Activated naive CD8-positive, alpha-beta T cell treated with anti-CD3 and anti-CD28 coated beads, Interleukin-2, amount 50 U/mL, for 16 hours (primary cell): Measurements from ENCODE around the gene DTX3L.

Experiments
- DNase-seq: peaks from one replicate; pipeline ENCODE4 v3.0.0-alpha.2; 2020; ENCODE audit warnings: low read depth, low spot score

DTX3L gene

DNA sequence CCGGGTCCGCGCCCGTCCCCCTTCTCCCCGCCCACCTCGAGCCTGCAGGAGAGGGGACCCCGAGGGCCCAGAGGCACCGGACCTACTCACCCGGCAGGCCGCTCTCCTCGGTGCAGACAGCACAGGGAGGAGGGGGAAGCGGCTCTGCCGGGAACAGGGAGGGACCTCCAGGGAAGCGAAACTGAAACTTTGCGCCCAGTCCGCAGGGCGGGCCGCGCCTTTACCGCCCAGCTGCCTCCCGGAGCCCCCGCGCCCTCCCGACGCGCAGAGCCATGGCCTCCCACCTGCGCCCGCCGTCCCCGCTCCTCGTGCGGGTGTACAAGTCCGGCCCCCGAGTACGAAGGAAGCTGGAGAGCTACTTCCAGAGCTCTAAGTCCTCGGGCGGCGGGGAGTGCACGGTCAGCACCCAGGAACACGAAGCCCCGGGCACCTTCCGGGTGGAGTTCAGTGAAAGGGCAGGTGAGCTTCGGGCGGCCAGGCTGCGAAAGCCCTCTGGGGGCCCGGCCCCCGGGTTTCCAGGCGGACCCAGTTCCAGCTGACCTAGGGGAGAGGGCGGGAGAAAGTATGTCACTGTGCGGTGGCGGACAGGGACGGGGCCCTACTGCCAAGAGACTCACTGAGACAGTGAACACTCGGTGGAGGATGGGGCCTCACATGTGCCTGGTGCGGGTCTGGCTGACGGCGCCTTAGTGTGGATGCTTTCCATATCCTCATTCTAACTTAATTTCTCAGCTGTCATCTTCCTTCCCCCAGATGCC is at the start of gene DTX3L, which contains the start of gene PARP9:
Gene DTX3L, plus strand, starts transcription at position 184 of the 758 bp plus-strand sequence. Its CDS starts 89 bp downstream, at position 273.
Gene PARP9, minus strand, starts transcription at position 146 of the 758 bp plus-strand sequence. CDS start 4,680 bp downstream, outside the sequence.
- peak; percentile 55 for DNase-seq

DNA sequence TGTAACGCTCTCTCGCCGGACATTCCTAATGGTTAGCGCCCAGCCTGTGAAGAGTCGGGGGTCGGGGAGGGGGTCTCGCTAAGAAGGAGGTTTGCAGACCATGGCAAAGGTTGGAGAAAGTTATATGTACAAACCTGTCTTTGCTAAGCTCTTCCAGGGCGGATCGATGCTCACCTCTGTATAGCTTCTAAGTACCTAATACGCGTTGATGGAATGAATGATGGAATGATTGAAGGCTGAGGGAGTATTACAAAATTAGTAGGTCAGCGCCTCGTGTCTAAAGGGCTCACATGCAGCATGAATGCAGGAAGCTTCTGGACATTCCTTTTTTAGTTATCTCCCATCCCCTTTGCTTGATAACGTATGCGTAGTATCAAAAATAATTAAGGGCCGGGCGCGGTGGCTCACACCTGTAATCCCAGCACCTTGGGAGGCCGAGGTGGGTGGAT is 49.1 kb upstream of the DTX3L start:
- no peak for DNase-seq

DNA sequence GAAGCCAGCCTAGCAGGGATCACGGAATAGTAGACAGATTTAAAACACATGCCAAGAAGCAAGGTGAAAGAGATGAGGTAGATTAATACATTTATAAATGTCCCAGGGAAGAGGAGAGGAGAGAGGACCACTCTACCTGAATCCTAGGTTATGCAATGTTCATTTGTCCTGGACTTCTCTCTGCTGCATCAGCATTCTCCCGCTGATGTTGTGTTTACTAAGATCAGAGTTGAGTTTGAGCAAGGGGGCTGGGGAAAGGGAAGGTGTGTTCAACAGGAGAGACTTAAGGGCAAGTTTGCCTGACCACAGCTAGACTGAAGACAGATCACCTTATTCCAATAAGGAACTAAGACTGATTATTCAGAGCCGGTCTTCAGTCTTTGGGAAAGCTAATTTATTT is 48.3 kb upstream of the DTX3L start:
- DNase-seq: no peak

DNA sequence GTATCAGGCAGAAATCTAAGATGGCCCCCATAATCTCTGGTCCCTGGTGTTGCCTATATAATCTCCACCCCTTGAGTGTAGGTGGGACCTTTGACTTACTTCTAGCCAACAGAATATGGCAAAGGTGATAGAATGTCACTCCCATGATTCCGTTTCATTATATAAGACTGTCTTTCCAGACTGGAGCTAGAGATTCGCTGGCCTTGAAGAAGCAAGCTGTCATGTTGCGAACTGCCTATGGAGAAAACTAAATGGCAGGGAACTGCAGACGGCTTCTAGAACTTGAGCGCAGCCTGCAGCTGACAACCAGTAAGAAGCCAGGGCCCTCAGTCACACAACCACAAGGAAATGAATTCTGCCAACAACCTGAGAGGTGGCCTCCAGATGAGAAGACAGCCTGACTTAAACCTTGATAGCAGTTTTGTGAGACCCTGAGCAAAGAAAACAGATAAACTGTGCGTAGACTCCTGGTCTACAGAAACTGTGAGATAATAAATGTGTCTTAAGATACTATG is 47.2 kb upstream of the DTX3L start:
- DNase-seq: no peak

DNA sequence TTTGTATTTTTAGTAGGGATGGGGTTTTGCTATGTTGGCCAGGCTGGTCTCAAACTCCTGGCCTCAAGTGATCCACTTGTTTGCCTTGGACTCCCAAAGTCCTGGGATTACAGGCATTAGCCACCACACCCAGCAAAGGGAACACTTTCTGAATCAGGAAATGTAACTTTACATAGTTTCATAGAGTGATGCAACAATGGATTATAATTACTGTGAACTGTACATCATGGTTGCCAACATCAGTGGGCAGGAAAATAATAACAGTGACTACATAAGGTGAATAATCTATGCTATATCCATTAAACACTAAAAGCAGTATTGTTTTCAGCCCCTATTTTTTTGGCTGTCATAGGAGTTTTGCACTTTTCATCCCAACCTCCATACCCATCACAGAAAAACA is 44.4 kb upstream of the DTX3L start:
- DNase-seq: no peak

DNA sequence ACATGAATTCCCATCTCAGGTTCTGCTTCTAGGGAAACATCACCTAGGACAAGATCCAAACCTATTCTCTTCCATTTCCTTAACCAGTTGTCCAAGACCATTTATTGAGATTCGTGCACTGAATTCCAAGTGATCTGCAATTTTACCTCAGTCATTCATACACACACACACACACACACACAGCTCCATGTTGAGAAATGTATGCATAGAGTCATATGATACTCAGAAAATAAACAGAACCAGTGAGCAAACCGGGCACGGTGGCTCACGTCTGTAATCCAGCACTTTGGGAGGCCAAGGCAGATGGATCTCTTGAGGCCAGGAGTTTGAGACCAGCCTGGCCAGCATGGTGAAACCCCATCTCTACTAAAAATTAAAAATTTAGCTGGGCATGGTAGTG is 43.3 kb upstream of the DTX3L start:
- DNase-seq: no peak

DNA sequence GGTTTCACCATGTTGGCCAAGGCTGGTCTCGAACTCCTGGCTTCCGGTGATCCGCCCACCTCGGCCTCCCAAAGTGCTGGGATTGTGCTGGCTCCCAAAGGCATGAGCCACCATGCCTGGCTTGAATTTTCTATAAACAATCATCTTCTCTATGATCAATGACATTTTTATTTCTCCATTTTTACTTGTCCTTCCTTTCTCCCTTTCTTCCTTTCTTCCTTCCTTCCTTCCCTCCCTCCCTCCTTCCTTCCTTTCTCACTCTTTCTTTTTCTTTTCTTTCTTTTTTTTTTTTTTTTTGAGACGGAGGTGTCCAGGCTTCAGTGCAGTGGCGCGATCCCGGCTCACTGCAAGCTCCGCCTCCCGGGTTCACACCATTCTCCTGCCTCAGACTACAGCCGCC is 40.8 kb upstream of the DTX3L start:
- no peak for DNase-seq

DNA sequence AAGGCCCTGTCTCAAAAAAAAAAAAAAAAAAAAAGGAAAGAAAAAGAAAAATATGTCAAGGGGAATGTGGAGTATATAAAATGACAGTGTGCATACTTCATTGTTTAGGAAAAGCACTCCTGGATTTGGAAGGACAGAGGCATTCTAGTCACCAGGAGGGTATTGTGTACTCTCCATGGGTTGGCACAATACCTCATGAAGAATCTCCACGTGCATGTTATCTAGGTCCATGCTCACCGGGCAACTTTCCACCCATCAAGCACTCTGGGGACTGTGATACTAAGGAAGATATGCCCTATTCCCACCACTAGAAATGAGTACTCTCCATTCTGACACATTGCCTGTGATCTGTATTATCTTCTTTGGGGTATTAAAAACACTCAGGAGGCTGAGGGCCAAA is 34.0 kb upstream of the DTX3L start:
- DNase-seq: no peak

DNA sequence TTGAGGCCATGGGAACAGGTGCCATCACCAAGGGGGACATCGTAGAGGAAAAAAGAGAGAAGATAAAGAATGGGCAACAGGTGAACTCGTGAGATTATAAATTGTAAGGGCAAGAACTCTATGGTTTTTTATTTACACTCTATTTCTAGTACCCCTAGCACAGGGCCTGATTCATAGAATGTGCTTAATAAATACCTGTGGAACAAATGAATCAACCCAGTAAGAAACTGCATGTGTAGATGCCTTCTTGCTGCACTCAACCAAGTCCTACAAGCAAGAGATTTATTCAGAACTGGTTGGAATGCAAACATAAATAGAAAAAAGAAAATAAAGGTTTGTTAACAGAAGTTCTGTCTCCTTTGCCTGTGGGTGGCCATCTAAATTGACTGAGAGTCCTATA is 30.7 kb upstream of the DTX3L start:
- no peak for DNase-seq

DNA sequence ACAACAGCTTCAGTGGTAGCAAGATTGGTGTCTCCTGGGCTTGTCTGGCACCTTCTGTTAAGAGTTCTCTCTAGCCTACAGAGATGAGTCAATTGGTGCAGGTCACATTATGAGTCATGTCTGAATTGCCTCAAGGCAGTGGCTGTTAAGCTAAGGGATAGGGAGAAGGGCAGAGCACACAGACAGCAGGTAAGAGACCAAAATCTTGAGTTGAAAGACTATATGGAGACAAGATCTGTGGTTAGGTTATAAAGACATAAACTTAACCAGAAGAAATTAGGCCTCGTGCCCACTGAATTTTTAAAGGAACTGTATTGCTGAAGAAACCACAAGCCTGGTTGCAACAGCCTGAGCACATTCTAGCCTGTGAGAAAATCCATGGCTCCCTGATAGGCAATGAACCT is 30.2 kb upstream of the DTX3L start:
- no peak for DNase-seq

DNA sequence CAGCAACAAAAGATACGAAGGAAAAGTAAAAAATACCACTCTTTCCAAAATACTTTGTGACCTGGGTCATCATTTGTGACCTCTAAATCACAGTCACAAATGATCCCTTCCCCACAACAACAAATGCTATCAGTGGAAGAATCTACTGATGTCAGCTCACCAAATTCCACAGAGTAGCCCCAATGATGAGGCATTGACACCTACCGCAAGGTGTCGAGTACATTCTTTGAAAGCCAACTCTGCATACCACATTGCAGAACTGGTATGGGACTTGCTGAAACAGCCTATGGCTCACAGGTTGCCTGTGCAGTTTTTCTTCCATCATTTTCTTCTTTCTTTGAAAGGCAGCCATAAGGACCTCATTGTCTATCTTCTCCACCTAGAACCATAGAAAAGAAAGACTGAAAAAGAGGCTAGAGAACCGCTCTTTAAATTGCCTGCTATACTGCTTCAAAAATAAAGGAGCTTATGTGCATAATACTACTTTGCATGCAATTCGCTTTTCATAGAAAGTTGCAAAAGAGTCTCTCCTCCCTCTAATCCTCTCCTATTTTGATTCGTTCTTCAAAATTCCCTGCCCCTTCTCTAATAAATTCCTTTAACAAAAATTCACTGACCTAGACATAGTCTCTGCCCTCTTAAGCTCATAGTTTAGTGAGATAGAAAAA is 28.0 kb upstream of the DTX3L start:
- no peak for DNase-seq

DNA sequence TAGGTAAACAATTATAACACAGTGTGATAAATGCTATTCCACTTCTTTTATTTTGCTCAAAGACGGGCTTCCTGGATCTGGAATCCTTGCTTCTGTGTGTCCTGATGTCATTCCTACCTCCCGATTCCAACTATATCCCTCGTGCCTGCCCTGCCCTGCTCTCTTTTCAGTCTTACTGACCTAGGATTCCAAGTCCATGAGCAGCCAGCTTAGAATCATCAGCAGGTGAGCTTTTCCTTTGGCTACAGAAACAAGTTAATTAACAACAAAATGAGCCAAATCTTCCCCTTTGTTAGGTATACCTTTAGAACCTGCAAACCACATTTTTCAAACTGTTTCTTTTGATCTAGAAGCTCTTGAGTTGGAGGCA is 27.5 kb upstream of the DTX3L start:
- DNase-seq: no peak

DNA sequence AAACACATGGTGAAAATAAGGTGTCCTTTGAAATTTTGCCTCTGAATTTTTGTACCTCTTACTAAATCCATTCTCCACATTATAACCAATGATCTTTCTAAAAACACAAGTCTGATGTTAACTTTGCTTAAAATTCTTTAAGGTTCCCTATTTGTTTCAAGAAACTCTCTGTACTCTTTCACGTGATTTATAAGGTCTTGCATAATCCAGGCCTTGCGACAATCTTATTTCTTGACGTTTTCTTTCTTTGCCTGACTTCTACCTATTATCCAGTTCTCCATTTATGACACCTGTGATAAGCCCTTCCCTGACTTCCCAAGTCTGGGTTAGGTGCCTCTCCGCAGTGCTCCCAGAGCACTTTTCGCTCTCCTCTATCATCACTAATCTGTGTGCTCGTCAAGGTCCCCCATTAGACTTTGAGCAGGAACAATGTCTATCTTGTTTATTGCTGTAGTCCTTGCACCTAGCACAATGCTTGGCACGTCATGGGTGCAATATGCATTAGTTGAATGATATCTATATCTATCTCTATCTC is 25.1 kb upstream of the DTX3L start:
- DNase-seq: no peak

DNA sequence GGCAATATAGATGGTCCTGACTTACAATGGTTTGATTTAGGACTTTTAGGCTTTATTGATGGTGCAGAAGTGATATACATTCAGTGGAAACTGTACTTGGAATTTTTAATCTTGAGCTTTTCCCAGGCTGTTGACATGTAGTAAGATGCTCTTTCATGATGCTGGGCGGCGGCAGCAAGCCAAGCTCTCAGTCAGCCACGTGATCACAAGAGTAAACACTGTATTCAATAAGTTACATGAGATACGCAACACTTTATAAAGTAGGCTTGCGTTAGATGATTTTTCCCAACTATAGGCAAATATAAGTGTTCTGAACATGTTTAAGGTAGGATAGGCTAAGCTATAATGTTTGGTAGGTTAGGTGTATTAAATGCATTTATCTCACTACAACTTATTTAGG is 18.0 kb upstream of the DTX3L start:
- no peak for DNase-seq

DNA sequence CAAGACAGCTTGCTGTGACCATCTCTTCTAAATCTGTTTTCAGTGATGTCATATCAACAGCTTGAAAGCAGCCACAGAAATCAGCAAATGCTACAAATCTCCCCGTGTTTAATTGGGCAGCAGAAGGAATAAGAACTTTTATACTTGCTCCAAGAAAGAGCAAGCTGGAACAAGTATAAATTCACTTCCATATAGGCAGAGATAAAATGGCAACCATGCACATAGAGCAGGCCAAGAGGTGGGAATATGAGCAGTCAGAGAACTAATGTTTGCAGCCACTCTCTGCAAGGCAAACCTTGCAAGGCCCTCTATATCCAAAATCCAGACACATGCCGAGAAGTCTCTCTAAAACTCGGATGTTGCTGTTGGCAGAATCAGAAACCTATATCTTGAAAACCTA is 16.1 kb upstream of the DTX3L start:
- no peak for DNase-seq

DNA sequence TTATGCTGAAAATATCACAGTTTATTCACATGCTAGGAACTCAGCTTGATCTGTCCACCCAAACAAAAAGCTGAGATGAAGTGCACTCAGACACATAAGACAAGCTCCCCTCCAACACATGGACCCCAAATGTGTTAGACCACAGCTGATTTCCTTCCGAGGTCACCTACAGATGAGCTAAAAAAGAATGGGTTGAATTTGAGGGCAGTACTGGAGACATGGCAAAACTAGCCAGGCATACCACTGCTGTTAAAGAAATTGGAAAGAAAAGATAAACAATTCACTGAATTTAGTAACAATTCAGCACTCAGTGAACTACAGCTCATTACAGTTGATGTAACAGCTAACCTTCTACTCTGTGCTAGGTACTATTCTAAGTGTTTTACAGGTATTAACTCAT is 15.5 kb upstream of the DTX3L start:
- DNase-seq: no peak

DNA sequence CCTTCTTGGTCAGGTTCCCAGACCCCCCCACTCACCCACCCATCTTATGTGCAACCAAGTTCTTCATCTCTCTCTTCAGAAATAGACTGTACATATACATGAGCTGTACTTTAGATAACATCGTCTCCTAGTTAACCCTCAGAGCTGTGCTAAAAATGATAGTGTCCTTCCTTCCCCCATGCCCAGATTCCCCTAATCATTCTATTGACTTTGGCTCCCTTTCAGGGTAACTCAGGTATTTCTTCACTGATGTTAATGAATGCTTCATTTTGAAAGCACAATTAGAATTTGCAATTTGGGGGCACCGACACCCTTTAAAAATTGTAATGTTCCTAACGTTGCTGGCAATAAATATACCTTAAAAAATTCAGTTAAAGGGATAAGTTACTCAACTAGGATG is 11.0 kb upstream of the DTX3L start:
- no peak for DNase-seq

DNA sequence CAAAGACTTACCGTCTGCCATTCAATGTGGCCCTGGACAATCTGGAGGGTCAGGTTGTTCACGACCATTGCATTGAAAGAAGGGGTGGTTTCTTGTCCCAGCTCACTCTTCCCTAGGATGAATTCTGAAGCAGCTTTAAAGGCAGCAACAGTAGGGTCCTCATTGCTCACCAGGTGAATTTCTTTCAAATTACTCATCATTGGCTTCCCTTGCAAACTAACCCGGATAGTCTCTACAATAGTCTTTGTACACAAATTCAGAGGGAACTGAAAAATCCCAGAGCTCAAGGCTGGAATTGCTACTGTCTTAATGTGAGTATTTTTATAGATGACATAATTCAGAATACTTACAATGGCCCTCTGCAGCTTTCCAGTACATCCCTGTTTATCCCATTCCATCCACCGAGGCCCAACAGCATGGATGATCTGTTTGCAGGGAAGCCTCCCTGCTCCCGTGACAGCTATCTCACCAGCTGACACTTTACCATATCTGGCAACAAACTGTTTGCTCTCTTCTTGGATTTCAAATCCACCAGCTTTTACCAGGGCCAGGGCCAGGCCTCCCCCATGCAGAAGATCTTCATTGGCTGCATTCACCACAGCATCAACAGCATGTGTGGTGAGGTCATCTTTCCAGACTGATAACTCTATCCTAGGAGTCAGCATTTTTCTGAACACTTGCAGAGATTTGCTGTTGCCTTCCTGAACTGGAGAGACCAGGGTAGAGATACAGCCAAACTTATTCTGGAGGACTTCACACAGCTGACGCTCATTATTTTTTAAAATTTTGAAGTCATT is 8.7 kb upstream of the DTX3L start:
- no peak for DNase-seq

DNA sequence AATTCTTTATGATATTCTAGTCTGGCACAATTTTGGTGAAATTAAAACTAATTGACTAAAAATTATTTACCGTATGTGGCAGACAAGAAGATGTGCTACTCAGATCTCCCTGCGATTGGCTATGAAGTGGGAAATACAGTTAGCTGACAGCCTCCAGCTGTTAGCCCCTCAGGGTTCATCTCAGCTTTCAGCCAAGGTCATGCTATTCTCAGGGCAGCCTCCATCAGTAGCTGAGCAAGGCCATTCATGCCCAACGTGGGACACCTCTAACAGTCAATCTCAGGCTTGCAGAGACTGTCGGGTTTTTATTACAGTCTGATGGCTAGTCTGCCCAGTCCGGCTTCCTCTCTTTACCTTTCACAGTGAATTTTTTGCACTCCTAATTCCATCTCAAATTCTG is 6.8 kb upstream of the DTX3L start:
- no peak for DNase-seq

DNA sequence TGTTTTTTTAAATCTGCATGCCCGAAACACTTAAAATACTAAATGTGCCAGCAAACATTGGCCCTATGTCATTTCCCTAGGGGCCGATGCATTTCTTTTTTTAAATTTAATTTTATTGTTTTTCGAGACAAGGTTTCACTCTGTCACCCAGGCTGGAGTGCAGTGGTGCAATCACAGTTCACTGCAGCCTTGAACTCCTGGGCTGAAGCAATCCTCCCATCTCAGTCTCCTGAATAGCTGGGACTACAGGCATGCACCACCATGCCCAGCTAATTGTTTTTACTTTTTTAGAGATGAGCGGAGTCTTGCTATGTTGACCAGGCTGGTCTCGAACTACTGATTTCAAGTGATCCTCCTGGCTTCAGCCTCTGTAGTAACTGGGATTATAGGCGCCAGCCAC is 5.5 kb upstream of the DTX3L start:
- DNase-seq: no peak

DNA sequence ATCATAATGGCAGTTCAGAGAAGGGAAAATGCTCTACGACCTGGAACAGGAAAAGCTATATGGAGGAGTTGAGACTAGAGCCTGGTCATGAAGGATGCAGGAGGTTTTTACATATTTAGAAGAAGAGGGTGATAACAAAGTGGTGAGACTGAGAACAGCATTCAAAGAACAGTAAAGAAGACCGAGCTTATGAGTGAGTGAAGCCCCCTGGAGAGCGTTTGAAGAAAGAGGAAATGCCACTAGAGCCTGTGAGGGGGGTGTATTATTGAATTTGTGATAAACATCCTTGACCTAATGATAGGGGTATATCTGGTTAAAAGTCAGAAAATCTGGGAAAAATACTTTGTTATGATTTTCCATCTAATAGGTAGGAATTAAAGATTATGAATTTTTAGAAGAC is 4.2 kb upstream of the DTX3L start:
- DNase-seq: no peak

DNA sequence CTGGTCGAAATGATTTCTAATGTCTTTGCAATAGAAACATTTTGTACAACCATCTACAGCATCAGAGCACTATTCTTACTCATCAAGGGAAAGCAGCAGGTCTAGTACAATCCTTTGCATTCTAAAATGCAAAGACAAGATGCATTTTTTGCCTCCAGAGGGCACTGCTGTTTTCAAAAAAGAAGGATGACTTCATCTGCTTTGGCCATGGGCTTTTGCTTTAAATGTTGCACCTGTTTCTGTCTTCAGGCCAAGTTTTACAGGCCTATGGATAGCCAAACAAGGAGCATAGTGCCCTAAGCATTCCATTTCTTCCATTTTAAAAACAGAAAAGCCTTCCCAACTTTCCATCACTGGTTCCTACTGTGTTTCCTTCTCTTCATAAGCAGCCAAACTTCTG is 3.5 kb upstream of the DTX3L start:
- DNase-seq: no peak
